ENCODE results near the gene SMARCAL1.

GRCh38 chr2:216410550-216410949, 1.7 kb upstream of the SMARCAL1 start:
- TF ChIP-seq TBX3 (IDR thresholded peaks at IDR 0.05; ENCODE audit: borderline replicate concordance), result no peak
- TF ChIP-seq HOXA9 (CRISPR knock-in tag; IDR thresholded peaks at IDR 0.05; ENCODE audit: borderline replicate concordance), result no peak
- no peak for TF ChIP-seq POLR2A (IDR thresholded peaks at IDR 0.05; ENCODE audit: insufficient read depth in 1 of 2, low read depth in 2 of 2, low read length in 2 of 2)
- TF ChIP-seq, protein P1, sequence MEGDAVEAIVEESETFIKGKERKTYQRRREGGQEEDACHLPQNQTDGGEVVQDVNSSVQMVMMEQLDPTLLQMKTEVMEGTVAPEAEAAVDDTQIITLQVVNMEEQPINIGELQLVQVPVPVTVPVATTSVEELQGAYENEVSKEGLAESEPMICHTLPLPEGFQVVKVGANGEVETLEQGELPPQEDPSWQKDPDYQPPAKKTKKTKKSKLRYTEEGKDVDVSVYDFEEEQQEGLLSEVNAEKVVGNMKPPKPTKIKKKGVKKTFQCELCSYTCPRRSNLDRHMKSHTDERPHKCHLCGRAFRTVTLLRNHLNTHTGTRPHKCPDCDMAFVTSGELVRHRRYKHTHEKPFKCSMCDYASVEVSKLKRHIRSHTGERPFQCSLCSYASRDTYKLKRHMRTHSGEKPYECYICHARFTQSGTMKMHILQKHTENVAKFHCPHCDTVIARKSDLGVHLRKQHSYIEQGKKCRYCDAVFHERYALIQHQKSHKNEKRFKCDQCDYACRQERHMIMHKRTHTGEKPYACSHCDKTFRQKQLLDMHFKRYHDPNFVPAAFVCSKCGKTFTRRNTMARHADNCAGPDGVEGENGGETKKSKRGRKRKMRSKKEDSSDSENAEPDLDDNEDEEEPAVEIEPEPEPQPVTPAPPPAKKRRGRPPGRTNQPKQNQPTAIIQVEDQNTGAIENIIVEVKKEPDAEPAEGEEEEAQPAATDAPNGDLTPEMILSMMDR (CRISPR knock-in tag; IDR thresholded peaks at IDR 0.05), result no peak
- TF ChIP-seq, protein P2, sequence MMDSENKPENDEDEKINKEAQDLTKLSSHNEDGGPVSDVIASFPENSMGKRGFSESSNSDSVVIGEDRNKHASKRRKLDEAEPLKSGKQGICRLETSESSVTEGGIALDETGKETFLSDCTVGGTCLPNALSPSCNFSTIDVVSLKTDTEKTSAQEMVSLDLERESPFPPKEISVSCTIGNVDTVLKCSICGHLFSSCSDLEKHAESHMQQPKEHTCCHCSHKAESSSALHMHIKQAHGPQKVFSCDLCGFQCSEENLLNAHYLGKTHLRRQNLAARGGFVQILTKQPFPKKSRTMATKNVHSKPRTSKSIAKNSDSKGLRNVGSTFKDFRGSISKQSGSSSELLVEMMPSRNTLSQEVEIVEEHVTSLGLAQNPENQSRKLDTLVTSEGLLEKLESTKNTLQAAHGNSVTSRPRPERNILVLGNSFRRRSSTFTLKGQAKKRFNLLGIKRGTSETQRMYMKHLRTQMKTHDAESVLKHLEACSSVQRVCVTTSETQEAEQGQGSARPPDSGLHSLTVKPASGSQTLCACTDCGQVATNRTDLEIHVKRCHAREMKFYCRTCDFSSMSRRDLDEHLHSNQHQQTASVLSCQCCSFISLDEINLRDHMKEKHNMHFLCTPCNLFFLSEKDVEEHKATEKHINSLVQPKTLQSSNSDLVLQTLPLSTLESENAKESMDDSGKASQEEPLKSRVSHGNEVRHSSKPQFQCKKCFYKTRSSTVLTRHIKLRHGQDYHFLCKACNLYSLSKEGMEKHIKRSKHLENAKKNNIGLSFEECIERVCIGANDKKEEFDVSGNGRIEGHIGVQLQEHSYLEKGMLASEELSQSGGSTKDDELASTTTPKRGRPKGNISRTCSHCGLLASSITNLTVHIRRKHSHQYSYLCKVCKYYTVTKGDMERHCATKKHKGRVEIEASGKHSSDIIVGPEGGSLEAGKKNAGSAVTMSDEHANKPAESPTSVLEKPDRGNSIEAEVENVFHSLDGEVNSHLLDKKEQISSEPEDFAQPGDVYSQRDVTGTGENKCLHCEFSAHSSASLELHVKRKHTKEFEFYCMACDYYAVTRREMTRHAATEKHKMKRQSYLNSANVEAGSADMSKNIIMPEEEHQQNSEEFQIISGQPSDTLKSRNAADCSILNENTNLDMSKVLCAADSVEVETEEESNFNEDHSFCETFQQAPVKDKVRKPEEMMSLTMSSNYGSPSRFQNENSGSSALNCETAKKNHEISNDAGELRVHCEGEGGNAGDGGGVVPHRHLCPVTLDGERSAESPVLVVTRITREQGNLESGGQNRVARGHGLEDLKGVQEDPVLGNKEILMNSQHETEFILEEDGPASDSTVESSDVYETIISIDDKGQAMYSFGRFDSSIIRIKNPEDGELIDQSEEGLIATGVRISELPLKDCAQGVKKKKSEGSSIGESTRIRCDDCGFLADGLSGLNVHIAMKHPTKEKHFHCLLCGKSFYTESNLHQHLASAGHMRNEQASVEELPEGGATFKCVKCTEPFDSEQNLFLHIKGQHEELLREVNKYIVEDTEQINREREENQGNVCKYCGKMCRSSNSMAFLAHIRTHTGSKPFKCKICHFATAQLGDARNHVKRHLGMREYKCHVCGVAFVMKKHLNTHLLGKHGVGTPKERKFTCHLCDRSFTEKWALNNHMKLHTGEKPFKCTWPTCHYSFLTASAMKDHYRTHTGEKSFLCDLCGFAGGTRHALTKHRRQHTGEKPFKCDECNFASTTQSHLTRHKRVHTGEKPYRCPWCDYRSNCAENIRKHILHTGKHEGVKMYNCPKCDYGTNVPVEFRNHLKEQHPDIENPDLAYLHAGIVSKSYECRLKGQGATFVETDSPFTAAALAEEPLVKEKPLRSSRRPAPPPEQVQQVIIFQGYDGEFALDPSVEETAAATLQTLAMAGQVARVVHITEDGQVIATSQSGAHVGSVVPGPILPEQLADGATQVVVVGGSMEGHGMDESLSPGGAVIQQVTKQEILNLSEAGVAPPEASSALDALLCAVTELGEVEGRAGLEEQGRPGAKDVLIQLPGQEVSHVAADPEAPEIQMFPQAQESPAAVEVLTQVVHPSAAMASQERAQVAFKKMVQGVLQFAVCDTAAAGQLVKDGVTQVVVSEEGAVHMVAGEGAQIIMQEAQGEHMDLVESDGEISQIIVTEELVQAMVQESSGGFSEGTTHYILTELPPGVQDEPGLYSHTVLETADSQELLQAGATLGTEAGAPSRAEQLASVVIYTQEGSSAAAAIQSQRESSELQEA (CRISPR knock-in tag; IDR thresholded peaks at IDR 0.05; ENCODE audit: not compliant biosample characterization), result no peak
- no peak for TF ChIP-seq EP300 (IDR thresholded peaks at IDR 0.05; ENCODE audit: low read depth in 2 of 2, low read length in 2 of 2)
- no peak for TF ChIP-seq EP300 (CRISPR knock-in tag; IDR thresholded peaks at IDR 0.05; ENCODE audit: borderline replicate concordance)
- TF ChIP-seq, protein P3, sequence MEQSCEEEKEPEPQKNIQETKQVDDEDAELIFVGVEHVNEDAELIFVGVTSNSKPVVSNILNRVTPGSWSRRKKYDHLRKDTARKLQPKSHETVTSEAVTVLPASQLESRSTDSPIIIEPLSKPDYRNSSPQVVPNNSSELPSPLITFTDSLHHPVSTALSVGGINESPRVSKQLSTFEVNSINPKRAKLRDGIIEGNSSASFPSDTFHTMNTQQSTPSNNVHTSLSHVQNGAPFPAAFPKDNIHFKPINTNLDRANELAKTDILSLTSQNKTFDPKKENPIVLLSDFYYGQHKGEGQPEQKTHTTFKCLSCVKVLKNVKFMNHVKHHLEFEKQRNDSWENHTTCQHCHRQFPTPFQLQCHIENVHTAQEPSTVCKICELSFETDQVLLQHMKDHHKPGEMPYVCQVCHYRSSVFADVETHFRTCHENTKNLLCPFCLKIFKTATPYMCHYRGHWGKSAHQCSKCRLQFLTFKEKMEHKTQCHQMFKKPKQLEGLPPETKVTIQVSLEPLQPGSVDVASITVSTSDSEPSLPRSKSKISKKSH (CRISPR knock-in tag; IDR thresholded peaks at IDR 0.05; ENCODE audit: borderline replicate concordance), result no peak
- no peak for TF ChIP-seq NCOA1 (CRISPR knock-in tag; IDR thresholded peaks at IDR 0.05)
- TF ChIP-seq HDAC2 (CRISPR knock-in tag; IDR thresholded peaks at IDR 0.05), result no peak
